ENCODE results near the gene ATR.
"Not testable (repeated sequence)": the region's sequence is repeated elsewhere in the genome, so short reads cannot be mapped to it uniquely, and the experiment has no call there.

Gene ATR

DNA sequence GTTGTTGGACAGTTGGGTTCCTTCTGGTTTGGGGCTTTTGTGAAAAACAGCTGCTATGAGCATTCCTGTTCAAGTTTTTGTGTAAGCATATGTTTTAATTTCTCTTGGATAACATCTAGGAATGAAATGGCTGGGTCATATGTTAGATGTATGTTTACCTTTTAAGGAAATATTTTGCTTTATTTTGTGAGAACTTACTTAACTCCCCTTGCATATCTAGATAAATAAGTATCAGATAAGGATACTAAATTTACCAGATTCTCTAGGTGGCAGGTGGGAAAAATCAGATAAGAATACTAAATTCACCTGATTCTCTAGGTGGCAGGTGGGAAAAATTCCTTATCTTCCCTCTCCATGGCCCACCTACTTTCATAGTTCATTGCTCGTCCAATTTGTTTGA is 16.6 kb upstream of the ATR start:
- TF ChIP-seq, protein P1, sequence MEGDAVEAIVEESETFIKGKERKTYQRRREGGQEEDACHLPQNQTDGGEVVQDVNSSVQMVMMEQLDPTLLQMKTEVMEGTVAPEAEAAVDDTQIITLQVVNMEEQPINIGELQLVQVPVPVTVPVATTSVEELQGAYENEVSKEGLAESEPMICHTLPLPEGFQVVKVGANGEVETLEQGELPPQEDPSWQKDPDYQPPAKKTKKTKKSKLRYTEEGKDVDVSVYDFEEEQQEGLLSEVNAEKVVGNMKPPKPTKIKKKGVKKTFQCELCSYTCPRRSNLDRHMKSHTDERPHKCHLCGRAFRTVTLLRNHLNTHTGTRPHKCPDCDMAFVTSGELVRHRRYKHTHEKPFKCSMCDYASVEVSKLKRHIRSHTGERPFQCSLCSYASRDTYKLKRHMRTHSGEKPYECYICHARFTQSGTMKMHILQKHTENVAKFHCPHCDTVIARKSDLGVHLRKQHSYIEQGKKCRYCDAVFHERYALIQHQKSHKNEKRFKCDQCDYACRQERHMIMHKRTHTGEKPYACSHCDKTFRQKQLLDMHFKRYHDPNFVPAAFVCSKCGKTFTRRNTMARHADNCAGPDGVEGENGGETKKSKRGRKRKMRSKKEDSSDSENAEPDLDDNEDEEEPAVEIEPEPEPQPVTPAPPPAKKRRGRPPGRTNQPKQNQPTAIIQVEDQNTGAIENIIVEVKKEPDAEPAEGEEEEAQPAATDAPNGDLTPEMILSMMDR (IDR thresholded peaks at IDR 0.05; ENCODE audit: insufficient read depth, low read length, poor library complexity, severe bottlenecking), result no peak
- Histone ChIP-seq H3K27me3 (replicated peaks; ENCODE audit: control insufficient read depth, insufficient read depth, low read length) (no peaks in the 10 kb centered on the region), H3K4me3 (replicated peaks; ENCODE audit: low read depth, low read length) (no peak overlapping the region), H3K36me3 (ENCODE audit: control insufficient read depth, insufficient read depth, low read length) (no peaks in the 10 kb centered on the region)
- DNase-seq (ENCODE audit: extremely low read depth, insufficient read length), result no peak

DNA sequence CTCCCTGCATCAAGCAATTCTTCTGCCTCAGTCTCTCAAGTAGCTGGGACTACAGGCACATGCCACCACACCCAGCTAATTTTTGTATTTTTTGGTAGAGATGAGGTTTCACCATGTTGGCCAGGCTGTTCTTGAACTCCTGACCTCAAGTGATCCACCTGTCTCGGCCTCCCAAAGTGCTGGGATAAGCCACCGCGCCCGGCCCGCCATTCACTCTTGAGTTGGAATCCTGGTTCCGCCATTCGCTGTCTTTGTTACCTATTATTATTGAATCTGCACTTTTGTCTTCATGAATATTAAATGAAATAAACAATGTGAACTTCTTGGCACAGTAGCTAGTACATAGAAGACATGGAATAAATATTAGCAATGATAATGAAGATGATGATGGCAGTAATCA is 13.7 kb upstream of the ATR start:
- DNase-seq (ENCODE audit: extremely low read depth, insufficient read length); H3K36me3 ChIP-seq (ENCODE audit: control insufficient read depth, insufficient read depth, low read length); H3K27me3 ChIP-seq (replicated peaks; ENCODE audit: control insufficient read depth, insufficient read depth, low read length); H3K4me3 ChIP-seq (replicated peaks; ENCODE audit: low read depth, low read length): not testable (repeated sequence)

DNA sequence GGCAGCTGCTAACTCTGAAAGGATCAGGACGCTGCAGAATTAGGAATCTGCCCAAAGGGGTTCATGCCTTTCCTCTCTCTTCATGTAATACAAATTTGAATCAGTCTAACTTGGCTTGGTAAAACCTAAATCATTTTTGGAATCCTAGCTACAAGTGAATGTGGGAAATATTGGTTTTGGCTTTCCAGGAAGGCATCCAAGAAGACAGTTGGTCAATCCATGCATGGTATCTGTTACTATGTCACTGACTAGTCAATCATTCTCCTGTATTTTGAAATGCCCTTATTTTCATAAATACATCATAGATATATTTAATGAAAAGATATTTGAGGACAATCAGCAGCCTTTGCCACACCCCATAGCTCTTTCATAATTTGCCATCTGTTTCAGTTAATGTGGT is 10.2 kb upstream of the ATR start:
- Histone ChIP-seq H3K4me3 (replicated peaks; ENCODE audit: low read depth, low read length) (no peak overlapping the region), H3K36me3 (ENCODE audit: control insufficient read depth, insufficient read depth, low read length) (no peaks in the 10 kb centered on the region), H3K27me3 (replicated peaks; ENCODE audit: control insufficient read depth, insufficient read depth, low read length) (no peaks in the 10 kb centered on the region)
- TF ChIP-seq, protein P1 (IDR thresholded peaks at IDR 0.05; ENCODE audit: insufficient read depth, low read length, poor library complexity, severe bottlenecking), result no peak
- DNase-seq (ENCODE audit: extremely low read depth, insufficient read length), result no peak

DNA sequence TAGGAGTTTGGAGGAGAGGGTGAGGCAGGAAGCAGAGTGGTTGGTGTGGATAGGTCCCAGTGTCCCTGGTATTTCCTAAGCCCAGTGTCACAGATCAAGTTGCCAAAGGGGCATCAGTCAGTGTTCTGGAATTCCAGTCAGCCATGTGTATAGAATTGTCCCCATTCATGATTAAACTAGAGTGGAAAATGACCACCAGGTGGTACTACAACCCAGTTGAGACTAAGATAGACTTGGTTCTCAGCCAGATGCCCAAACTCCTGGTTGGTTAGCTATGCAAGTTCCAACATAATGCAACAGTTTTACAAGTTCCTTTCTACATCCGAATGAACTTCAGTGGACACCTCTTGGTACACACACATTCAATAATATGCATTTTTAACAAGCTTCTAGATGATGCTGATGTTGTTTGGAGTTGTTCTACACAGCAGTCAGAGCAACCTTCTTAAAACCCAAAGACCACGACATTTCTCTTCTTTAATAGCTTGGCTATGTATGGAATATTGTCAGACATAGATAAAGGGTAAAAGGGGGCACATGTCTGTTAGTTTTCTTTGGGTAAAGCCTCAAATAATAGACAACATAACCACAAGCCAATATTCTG is 8.4 kb upstream of the ATR start:
- no peak overlapping the region for H3K4me3 ChIP-seq (replicated peaks; ENCODE audit: low read depth, low read length)
- no peak for DNase-seq (ENCODE audit: extremely low read depth, insufficient read length)
- H3K36me3 ChIP-seq (ENCODE audit: control insufficient read depth, insufficient read depth, low read length), result no peaks in the 10 kb centered on the region
- no peaks in the 10 kb centered on the region for H3K27me3 ChIP-seq (replicated peaks; ENCODE audit: control insufficient read depth, insufficient read depth, low read length)
- TF ChIP-seq, protein P1 (IDR thresholded peaks at IDR 0.05; ENCODE audit: insufficient read depth, low read length, poor library complexity, severe bottlenecking), result peak; percentile 40

DNA sequence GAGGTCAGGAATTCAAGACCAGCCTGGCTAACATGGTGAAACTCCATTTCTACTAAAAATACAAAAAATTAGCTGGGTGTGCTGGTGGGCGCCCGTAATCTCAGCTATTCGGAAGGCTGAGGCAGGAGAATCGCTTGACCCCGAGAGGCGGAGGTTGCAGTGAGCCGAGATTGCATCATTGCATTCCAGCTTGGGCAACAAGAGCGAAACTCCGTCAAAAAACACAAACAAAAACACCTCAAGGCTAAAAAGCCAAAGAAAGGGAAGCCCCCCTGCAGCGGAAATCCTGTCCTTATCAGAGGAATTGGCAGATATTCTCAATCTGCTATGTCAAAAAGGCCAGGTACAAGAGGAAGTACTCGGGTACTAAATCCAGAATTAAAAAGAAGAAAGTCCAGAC is 2.5 kb upstream of the ATR start:
- H3K27me3 ChIP-seq (replicated peaks; ENCODE audit: control insufficient read depth, insufficient read depth, low read length); H3K36me3 ChIP-seq (ENCODE audit: control insufficient read depth, insufficient read depth, low read length); DNase-seq (ENCODE audit: extremely low read depth, insufficient read length); H3K4me3 ChIP-seq (replicated peaks; ENCODE audit: low read depth, low read length): not testable (repeated sequence)

DNA sequence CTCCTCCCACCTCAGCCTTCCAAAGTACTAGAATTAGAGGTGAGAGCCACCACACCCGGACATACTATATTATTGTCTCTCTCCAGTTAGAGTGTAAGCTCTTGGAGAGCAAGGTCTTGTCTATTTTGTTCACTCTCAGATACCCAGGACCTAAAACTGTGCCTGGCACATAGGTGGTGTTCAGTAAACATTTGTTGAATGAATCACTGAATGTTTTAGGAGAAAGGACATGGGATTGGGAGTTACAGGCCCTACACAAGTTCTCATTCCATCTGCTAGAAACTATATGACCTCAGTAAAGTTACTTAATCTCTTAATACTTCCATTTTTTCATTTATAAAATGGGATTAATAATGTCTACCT is 1.5 kb upstream of the ATR start:
- Histone ChIP-seq H3K4me3 (replicated peaks; ENCODE audit: low read depth, low read length) (no peak overlapping the region), H3K36me3 (ENCODE audit: control insufficient read depth, insufficient read depth, low read length) (no peaks in the 10 kb centered on the region), H3K27me3 (replicated peaks; ENCODE audit: control insufficient read depth, insufficient read depth, low read length) (no peaks in the 10 kb centered on the region)
- no peak for DNase-seq (ENCODE audit: extremely low read depth, insufficient read length)
- TF ChIP-seq, protein P1 (IDR thresholded peaks at IDR 0.05; ENCODE audit: insufficient read depth, low read length, poor library complexity, severe bottlenecking), result no peak

DNA sequence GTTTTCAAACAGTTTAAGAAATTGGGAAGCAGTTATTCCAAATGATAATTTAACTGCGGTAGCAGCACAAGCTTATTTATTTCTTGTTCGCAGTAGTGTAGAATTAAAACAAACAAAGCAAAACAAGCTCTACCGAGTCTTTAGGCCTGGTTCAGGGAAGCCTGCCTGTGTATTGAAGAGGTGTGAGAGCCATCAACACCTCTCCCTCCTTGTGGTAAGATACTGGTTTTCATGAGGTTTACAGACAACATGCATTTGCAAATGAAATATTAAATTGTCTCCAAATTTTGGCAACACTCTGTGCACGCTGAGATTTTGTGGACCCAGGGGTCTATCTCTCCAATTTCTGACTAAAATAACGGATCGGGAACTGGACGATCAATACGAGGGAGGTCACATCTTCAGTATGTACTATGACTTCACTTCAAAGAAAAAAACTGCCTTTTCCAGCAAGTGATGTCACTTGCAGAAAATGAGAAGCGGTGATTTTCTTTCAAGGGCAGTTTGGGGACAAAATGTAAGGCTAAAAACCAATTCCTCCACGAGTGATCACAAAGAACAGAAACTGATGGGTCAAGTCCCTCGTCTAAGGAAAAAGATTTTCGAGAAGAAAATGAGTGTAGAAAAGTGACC is 721 bp downstream of the ATR start:
- H3K4me3 ChIP-seq (replicated peaks; ENCODE audit: low read depth, low read length), result peak overlapping the region; percentile 87
- TF ChIP-seq, protein P1 (IDR thresholded peaks at IDR 0.05; ENCODE audit: insufficient read depth, low read length, poor library complexity, severe bottlenecking), result no peak
- H3K36me3 ChIP-seq (ENCODE audit: control insufficient read depth, insufficient read depth, low read length), result no peaks in the 10 kb centered on the region
- no peak for DNase-seq (ENCODE audit: extremely low read depth, insufficient read length)
- no peaks in the 10 kb centered on the region for H3K27me3 ChIP-seq (replicated peaks; ENCODE audit: control insufficient read depth, insufficient read depth, low read length)
